ENCODE measurements around the gene C15orf61. TPM values are rescaled to one million over a fixed set of nuclear protein-coding genes. Genes with fewer than 3 reads are reported as not detected.

The C15orf61 gene
- total RNA-seq, 1 donor, result 10.1 TPM

GRCh38 chr15:67512933-67513714, 7.8 kb upstream of the C15orf61 start:
- Histone ChIP-seq H2AFZ (ENCODE audit: low read length) (no peak overlapping the region), H3K27me3 (ENCODE audit: insufficient read depth, low read length) (no peaks in the 10 kb centered on the region), H3K4me1 (ENCODE audit: insufficient read depth, low read length) (peaks cover 32% of the 10 kb centered on the region), H3K4me2 (ENCODE audit: insufficient read depth, low read length) (no peak overlapping the region), H3K79me2 (ENCODE audit: insufficient read depth, low read length) (no peaks in the 10 kb centered on the region), H3K9me3 (ENCODE audit: low read depth, low read length) (no peaks in the 10 kb centered on the region), H3K4me3 (ENCODE audit: insufficient read depth, low read length) (no peak overlapping the region), H4K20me1 (ENCODE audit: insufficient read depth, low read length) (no peaks in the 10 kb centered on the region), H3K27ac (ENCODE audit: low read depth, low read length) (no peak overlapping the region), H3K36me3 (ENCODE audit: insufficient read depth, low read length) (no peaks in the 10 kb centered on the region)
- DNase-seq (ENCODE audit: insufficient read length, low spot score, missing footprints), result no peak
- no peak for TF ChIP-seq CTCF (IDR thresholded peaks at IDR 0.05; ENCODE audit: extremely low read depth, low read depth, low read length)

GRCh38 chr15:67515090-67515489, 5.8 kb upstream of the C15orf61 start:
- H3K79me2 ChIP-seq (ENCODE audit: insufficient read depth, low read length), result no peaks in the 10 kb centered on the region
- no peak overlapping the region for H3K27ac ChIP-seq (ENCODE audit: low read depth, low read length)
- no peaks in the 10 kb centered on the region for H3K36me3 ChIP-seq (ENCODE audit: insufficient read depth, low read length)
- no peak overlapping the region for H3K4me2 ChIP-seq (ENCODE audit: insufficient read depth, low read length)
- no peaks in the 10 kb centered on the region for H3K9me3 ChIP-seq (ENCODE audit: low read depth, low read length)
- DNase-seq (ENCODE audit: insufficient read length, low spot score, missing footprints), result no peak
- no peak for TF ChIP-seq CTCF (IDR thresholded peaks at IDR 0.05; ENCODE audit: extremely low read depth, low read depth, low read length)
- H4K20me1 ChIP-seq (ENCODE audit: insufficient read depth, low read length), result no peaks in the 10 kb centered on the region
- no peak overlapping the region for H3K4me3 ChIP-seq (ENCODE audit: insufficient read depth, low read length)
- H3K4me1 ChIP-seq (ENCODE audit: insufficient read depth, low read length), result peaks cover 22% of the 10 kb centered on the region
- no peak overlapping the region for H2AFZ ChIP-seq (ENCODE audit: low read length)
- no peaks in the 10 kb centered on the region for H3K27me3 ChIP-seq (ENCODE audit: insufficient read depth, low read length)

GRCh38 chr15:67515557-67515956, 5.4 kb upstream of the C15orf61 start:
- H3K27ac ChIP-seq (ENCODE audit: low read depth, low read length), result no peak overlapping the region
- no peaks in the 10 kb centered on the region for H3K36me3 ChIP-seq (ENCODE audit: insufficient read depth, low read length)
- DNase-seq (ENCODE audit: insufficient read length, low spot score, missing footprints), result no peak
- no peak overlapping the region for H3K4me2 ChIP-seq (ENCODE audit: insufficient read depth, low read length)
- no peaks in the 10 kb centered on the region for H4K20me1 ChIP-seq (ENCODE audit: insufficient read depth, low read length)
- no peaks in the 10 kb centered on the region for H3K79me2 ChIP-seq (ENCODE audit: insufficient read depth, low read length)
- H3K27me3 ChIP-seq (ENCODE audit: insufficient read depth, low read length), result no peaks in the 10 kb centered on the region
- no peak overlapping the region for H3K4me3 ChIP-seq (ENCODE audit: insufficient read depth, low read length)
- H3K4me1 ChIP-seq (ENCODE audit: insufficient read depth, low read length), result peaks cover 20% of the 10 kb centered on the region
- no peak for TF ChIP-seq CTCF (IDR thresholded peaks at IDR 0.05; ENCODE audit: extremely low read depth, low read depth, low read length)
- H3K9me3 ChIP-seq (ENCODE audit: low read depth, low read length), result no peaks in the 10 kb centered on the region
- H2AFZ ChIP-seq (ENCODE audit: low read length), result no peak overlapping the region

GRCh38 chr15:67520321-67521028, 456 bp upstream of the C15orf61 start:
- Histone ChIP-seq H3K79me2 (ENCODE audit: insufficient read depth, low read length) (peaks cover 39% of the 10 kb centered on the region), H3K4me3 (ENCODE audit: insufficient read depth, low read length) (peak overlapping the region; percentile 95), H2AFZ (ENCODE audit: low read length) (peak overlapping the region; percentile 93), H3K27me3 (ENCODE audit: insufficient read depth, low read length) (no peaks in the 10 kb centered on the region), H4K20me1 (ENCODE audit: insufficient read depth, low read length) (peaks cover 17% of the 10 kb centered on the region), H3K4me1 (ENCODE audit: insufficient read depth, low read length) (peaks cover 24% of the 10 kb centered on the region), H3K27ac (ENCODE audit: low read depth, low read length) (peak overlapping the region; percentile 89), H3K9me3 (ENCODE audit: low read depth, low read length) (no peaks in the 10 kb centered on the region), H3K4me2 (ENCODE audit: insufficient read depth, low read length) (peak overlapping the region; percentile 92), H3K36me3 (ENCODE audit: insufficient read depth, low read length) (no peaks in the 10 kb centered on the region)
- no peak for TF ChIP-seq CTCF (IDR thresholded peaks at IDR 0.05; ENCODE audit: extremely low read depth, low read depth, low read length)
- peak; percentile 54 for DNase-seq (ENCODE audit: insufficient read length, low spot score, missing footprints)

Data from osteoblast (primary cell).